Progenitor cell of endocrine pancreas (in vitro differentiated cells): Measurements from ENCODE around the gene CALML6. TPM values are rescaled to one million over a fixed set of nuclear protein-coding genes. Genes with fewer than 3 reads are reported as not detected.

Source experiments
- DNase-seq: peaks from one replicate; pipeline ENCODE4 v3.0.0; 2021; ENCODE audit warnings: low spot score; ENCODE audit not compliant: unreplicated experiment
- H3K27ac Mint-ChIP-seq: 2 replicates; pipeline ENCODE4 v1.8.0; 2021; ENCODE audit warnings: mild to moderate bottlenecking, moderate library complexity, mixed read lengths
- H3K27me3 Mint-ChIP-seq: 2 replicates; pipeline ENCODE4 v1.8.0; 2021; ENCODE audit warnings: mixed read lengths
- H3K36me3 Mint-ChIP-seq: 2 replicates; pipeline ENCODE4 v1.8.0; 2022; ENCODE audit warnings: mixed read lengths; ENCODE audit not compliant: insufficient read depth
- H3K4me1 Mint-ChIP-seq: 2 replicates; pipeline ENCODE4 v1.8.0; 2021; ENCODE audit warnings: low read depth, mixed read lengths
- H3K4me3 Mint-ChIP-seq: 2 replicates; pipeline ENCODE4 v1.8.0; 2021; ENCODE audit warnings: low read depth, mild to moderate bottlenecking, moderate library complexity, mixed read lengths
- H3K9me3 Mint-ChIP-seq: 2 replicates; pipeline ENCODE4 v1.8.0; 2021; ENCODE audit warnings: low read depth, mixed read lengths
- CTCF ChIP-seq: fragments of 200-600 bp; sonication (generic); IDR thresholded peaks from one replicate; pipeline ENCODE4 v1.5.0; 2021; ENCODE audit warnings: antibody characterized with exemption, mild to moderate bottlenecking; ENCODE audit not compliant: unreplicated experiment
- total RNA-seq: library from RNA; stranded (reverse); gene quantifications from 2 replicates; pipeline ENCODE4 v1.2.1, GENCODE V29; 2021

CALML6 gene
- total RNA-seq, 1 donor from 2014 or later: 1.1 TPM

- TF ChIP-seq CTCF: no peak
- Mint-ChIP-seq H3K4me1 (peaks cover 2% of the 10 kb centered on the region), H3K4me3 (no peak overlapping the region), H3K36me3 (no peaks in the 10 kb centered on the region), H3K9me3 (peaks cover 3% of the 10 kb centered on the region), H3K27ac (no peak overlapping the region), H3K27me3 (peaks cover 9% of the 10 kb centered on the region)
- no peak for DNase-seq
Measured at GRCh38 chr1:1940123-1940425, 25.0 kb downstream of the CALML6 start.

- DNase-seq: no peak
- Mint-ChIP-seq H3K27ac (no peak overlapping the region), H3K27me3 (peaks cover 8% of the 10 kb centered on the region), H3K4me1 (peaks cover 2% of the 10 kb centered on the region), H3K36me3 (no peaks in the 10 kb centered on the region), H3K4me3 (no peak overlapping the region), H3K9me3 (no peaks in the 10 kb centered on the region)
- TF ChIP-seq CTCF: no peak
Measured at GRCh38 chr1:1941211-1941841, 26.3 kb downstream of the CALML6 start.

GRCh38 chr1:1941868-1942752 is 27.1 kb downstream of the CALML6 start:
- peaks cover 8% of the 10 kb centered on the region for H3K27me3 Mint-ChIP-seq
- H3K4me1 Mint-ChIP-seq: peaks cover 2% of the 10 kb centered on the region
- H3K27ac Mint-ChIP-seq: no peak overlapping the region
- H3K4me3 Mint-ChIP-seq: no peak overlapping the region
- no peak for DNase-seq
- no peaks in the 10 kb centered on the region for H3K36me3 Mint-ChIP-seq
- no peak for TF ChIP-seq CTCF
- no peaks in the 10 kb centered on the region for H3K9me3 Mint-ChIP-seq

- H3K27ac Mint-ChIP-seq: no peak overlapping the region
- no peak overlapping the region for H3K4me3 Mint-ChIP-seq
- TF ChIP-seq CTCF: no peak
- no peaks in the 10 kb centered on the region for H3K36me3 Mint-ChIP-seq
- peaks cover 8% of the 10 kb centered on the region for H3K27me3 Mint-ChIP-seq
- H3K9me3 Mint-ChIP-seq: no peaks in the 10 kb centered on the region
- DNase-seq: no peak
- H3K4me1 Mint-ChIP-seq: peaks cover 2% of the 10 kb centered on the region
Measured at GRCh38 chr1:1942753-1943656, 27.9 kb downstream of the CALML6 start.
